ENCODE measurements around the gene CDC42BPB.

- TF ChIP-seq, protein P1, sequence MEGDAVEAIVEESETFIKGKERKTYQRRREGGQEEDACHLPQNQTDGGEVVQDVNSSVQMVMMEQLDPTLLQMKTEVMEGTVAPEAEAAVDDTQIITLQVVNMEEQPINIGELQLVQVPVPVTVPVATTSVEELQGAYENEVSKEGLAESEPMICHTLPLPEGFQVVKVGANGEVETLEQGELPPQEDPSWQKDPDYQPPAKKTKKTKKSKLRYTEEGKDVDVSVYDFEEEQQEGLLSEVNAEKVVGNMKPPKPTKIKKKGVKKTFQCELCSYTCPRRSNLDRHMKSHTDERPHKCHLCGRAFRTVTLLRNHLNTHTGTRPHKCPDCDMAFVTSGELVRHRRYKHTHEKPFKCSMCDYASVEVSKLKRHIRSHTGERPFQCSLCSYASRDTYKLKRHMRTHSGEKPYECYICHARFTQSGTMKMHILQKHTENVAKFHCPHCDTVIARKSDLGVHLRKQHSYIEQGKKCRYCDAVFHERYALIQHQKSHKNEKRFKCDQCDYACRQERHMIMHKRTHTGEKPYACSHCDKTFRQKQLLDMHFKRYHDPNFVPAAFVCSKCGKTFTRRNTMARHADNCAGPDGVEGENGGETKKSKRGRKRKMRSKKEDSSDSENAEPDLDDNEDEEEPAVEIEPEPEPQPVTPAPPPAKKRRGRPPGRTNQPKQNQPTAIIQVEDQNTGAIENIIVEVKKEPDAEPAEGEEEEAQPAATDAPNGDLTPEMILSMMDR (IDR thresholded peaks at IDR 0.05 in 4 of 5, conservative IDR thresholded peaks at IDR 0.05 in 1 of 5): no peak
- TF ChIP-seq POLR2A (IDR thresholded peaks at IDR 0.05): no peak
Measured at GRCh38 chr14:102949801-102950451, 107.4 kb downstream of the CDC42BPB start.

Measured in gastrocnemius medialis (tissue), 4 donors.